GM21360 (cell line): ENCODE data around the gene MSX1.

Experiments
- ATAC-seq: cut with Tn5 transposase; IDR thresholded peaks from one replicate; pipeline ENCODE4 v1.9.1; 2021; ENCODE audit warnings: mild to moderate bottlenecking, moderate library complexity; ENCODE audit not compliant: unreplicated experiment

The MSX1 gene

GRCh38 chr4:4890574-4891255 lies 31.2 kb downstream of the MSX1 start:
- ATAC-seq, result no peak

GRCh38 chr4:4893721-4894120 lies 34.3 kb downstream of the MSX1 start:
- ATAC-seq, result no peak

- no peak for ATAC-seq
These were observed 39.9 kb downstream of the MSX1 start for GRCh38 chr4:4899202-4899925.

GRCh38 chr4:4901877-4902276 lies 42.4 kb downstream of the MSX1 start:
- no peak for ATAC-seq

GRCh38 chr4:4912155-4912554 lies 52.7 kb downstream of the MSX1 start:
- ATAC-seq, result no peak

GRCh38 chr4:4913147-4913561 lies 53.7 kb downstream of the MSX1 start:
- ATAC-seq, result no peak
